GM06990 (cell line): ENCODE results near the gene WIPF3.

Experiments
- DNase-seq: peaks from one replicate; pipeline ENCODE4 v3.0.0-alpha.2; 2011; ENCODE audit not compliant: insufficient read length; ENCODE audit errors: extremely low read depth
- H3K27me3 ChIP-seq: replicated peaks from 2 replicates; pipeline ENCODE4 v1.6.0; 2011; ENCODE audit warnings: low read length; ENCODE audit not compliant: control insufficient read depth, insufficient read depth
- H3K36me3 ChIP-seq: 2 replicates; pipeline ENCODE4 v1.5.1; 2011; ENCODE audit warnings: low read length; ENCODE audit not compliant: control insufficient read depth, insufficient read depth
- H3K4me3 ChIP-seq: replicated peaks from 2 replicates; pipeline ENCODE4 v1.5.1; 2011; ENCODE audit warnings: low read depth, mild to moderate bottlenecking, control low read depth, low read length
- CTCF ChIP-seq: IDR thresholded peaks from 2 replicates; pipeline ENCODE4 v1.5.1; 2011; ENCODE audit warnings: low read length, control low read depth, mild to moderate bottlenecking, inconsistent platforms; ENCODE audit not compliant: insufficient read depth, poor library complexity, severe bottlenecking

Gene WIPF3

GRCh38 chr7:29871787-29872398 lies 65.6 kb downstream of the WIPF3 start:
- TF ChIP-seq CTCF: no peak
- no peak overlapping the region for H3K4me3 ChIP-seq
- H3K36me3 ChIP-seq: no peaks in the 10 kb centered on the region
- no peaks in the 10 kb centered on the region; the same call in none of the 2 replicates for H3K27me3 ChIP-seq
- no peak for DNase-seq

GRCh38 chr7:29873644-29874294 lies 67.5 kb downstream of the WIPF3 start:
- no peaks in the 10 kb centered on the region; the same call in none of the 2 replicates for H3K27me3 ChIP-seq
- TF ChIP-seq CTCF: no peak
- DNase-seq: no peak
- H3K36me3 ChIP-seq: no peaks in the 10 kb centered on the region
- H3K4me3 ChIP-seq: no peak overlapping the region

GRCh38 chr7:29875741-29876140 lies 69.4 kb downstream of the WIPF3 start:
- no peak for TF ChIP-seq CTCF
- H3K36me3 ChIP-seq: no peaks in the 10 kb centered on the region
- no peak overlapping the region for H3K4me3 ChIP-seq
- DNase-seq: no peak
- H3K27me3 ChIP-seq: no peaks in the 10 kb centered on the region; the same call in 1 of the 2 replicates

GRCh38 chr7:29877196-29877595 lies 70.9 kb downstream of the WIPF3 start:
- no peaks in the 10 kb centered on the region for H3K36me3 ChIP-seq
- H3K4me3 ChIP-seq: no peak overlapping the region
- no peak for DNase-seq
- no peaks in the 10 kb centered on the region; the same call in 1 of the 2 replicates for H3K27me3 ChIP-seq
- no peak for TF ChIP-seq CTCF

GRCh38 chr7:29878081-29878688 lies 71.9 kb downstream of the WIPF3 start:
- peak; percentile 58 for TF ChIP-seq CTCF
- no peak overlapping the region for H3K4me3 ChIP-seq
- no peaks in the 10 kb centered on the region; the same call in 1 of the 2 replicates for H3K27me3 ChIP-seq
- H3K36me3 ChIP-seq: no peaks in the 10 kb centered on the region
- peak; percentile 15 for DNase-seq
